Urinary bladder (tissue), 4 donors: ENCODE data around the gene NOL12. TPM values are rescaled to one million over a fixed set of nuclear protein-coding genes. Genes with fewer than 3 reads are reported as not detected.

ENCODE experiments used
- DNase-seq: peaks from one replicate; pipeline ENCODE4 v3.0.0-alpha.2; 2015; ENCODE audit errors: extremely low spot score
- H3K27ac ChIP-seq: one replicate; pipeline ENCODE4 v1.5.1; 2013; ENCODE audit warnings: low read depth, mild to moderate bottlenecking, moderate library complexity
- H3K36me3 ChIP-seq: one replicate; pipeline ENCODE4 v1.6.1; 2013; ENCODE audit warnings: mild to moderate bottlenecking, moderate library complexity; ENCODE audit not compliant: insufficient read depth
- H3K4me1 ChIP-seq: one replicate; pipeline ENCODE4 v1.6.1; 2013; ENCODE audit warnings: mild to moderate bottlenecking, moderate library complexity; ENCODE audit not compliant: insufficient read depth
- H3K4me3 ChIP-seq: one replicate; pipeline ENCODE4 v1.5.1; 2013; ENCODE audit warnings: low read depth, low read length
- WGBS: extraction: QIAGEN DNeasy Blood & Tissue Kit; methylation state at CpG from one replicate; pipeline ENCODE4 v1.1.7; 2013; 5-methylcytosine and 5-hydroxymethylcytosine counted together
- polyA plus RNA-seq: library from polyadenylated mRNA; stranded (reverse); fragments of 200-250 nt; gene quantifications from one replicate; pipeline ENCODE4 v1.2.3, GENCODE V29; 2013
- total RNA-seq: library from RNA; depleted of rRNA; stranded (reverse); fragments of >200 nt; gene quantifications from one replicate; pipeline ENCODE4 v1.2.3, GENCODE V29; 2014
- donor health status: healthy with polysubstance abuse.
- donor health status: healthy.

Gene NOL12
- total and polyA plus RNA-seq, 2 donors: 8.7 to 17.9 TPM

DNA sequence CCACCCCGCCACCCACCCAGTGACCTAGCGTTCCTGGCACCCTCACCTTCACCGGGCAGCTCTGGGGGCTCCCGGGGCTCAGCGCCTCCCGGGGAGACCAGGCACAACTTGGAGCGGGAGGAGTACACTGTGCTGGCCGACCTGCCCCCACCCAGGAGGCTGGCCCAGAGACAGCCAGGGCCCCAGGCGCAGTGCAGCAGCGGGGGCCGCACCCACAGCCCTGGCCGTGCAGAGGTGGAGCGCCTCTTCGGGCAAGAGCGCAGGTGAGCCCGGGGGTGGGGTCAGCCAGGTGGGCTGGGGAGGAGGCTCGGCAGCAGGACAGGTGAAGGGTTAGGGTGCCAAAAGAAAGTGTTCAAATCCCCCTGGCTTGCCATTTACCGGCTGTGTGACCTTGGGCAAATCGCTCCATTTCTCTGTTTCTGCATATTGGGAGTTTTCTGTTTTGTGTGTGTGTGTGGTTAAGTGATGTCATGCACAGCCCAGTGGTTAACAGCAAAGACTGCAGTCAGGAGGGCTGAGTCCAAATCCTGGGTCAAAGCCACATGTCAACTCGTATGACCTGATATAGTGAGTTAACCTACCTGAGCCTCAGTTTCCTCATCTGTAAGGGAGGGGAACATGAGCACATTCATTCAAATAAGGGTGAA lies 40.2 kb downstream of the NOL12 start:
- no peaks in the 10 kb centered on the region for H3K36me3 ChIP-seq
- DNase-seq: no peak
- H3K4me1 ChIP-seq: no peaks in the 10 kb centered on the region
- WGBS: 91% methylated on average over 20 of the region's 20 CpGs
- H3K27ac ChIP-seq: no peak overlapping the region
- no peak overlapping the region for H3K4me3 ChIP-seq

DNA sequence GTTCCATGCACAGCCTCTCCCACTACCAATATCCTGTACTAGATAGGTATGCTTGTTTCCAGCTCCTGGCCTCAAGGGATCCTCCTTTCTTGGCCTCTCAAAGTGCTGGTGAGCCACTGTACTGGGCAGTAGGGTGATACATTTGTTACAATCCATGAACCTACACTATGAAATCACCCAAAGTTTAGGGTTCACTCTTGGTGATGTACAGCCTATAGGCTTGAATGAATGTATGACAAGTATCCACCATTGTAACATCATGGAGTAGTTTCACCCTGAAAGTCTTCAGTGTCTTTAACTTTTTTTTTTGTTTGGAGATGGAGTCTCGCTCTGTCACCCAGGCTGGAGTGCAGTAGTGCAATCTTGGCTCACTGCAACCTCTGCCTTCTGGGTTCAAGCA lies 42.5 kb downstream of the NOL12 start:
- H3K4me3 ChIP-seq: no peak overlapping the region
- WGBS: 95% methylated on average over 1 of the region's 1 CpG
- no peak for DNase-seq
- H3K36me3 ChIP-seq: no peaks in the 10 kb centered on the region
- no peaks in the 10 kb centered on the region for H3K4me1 ChIP-seq
- no peak overlapping the region for H3K27ac ChIP-seq

GRCh38 chr22:37731804-37732471 lies 45.8 kb downstream of the NOL12 start:
- Histone ChIP-seq H3K4me3 (no peak overlapping the region), H3K27ac (no peak overlapping the region), H3K4me1 (no peaks in the 10 kb centered on the region), H3K36me3 (no peaks in the 10 kb centered on the region)
- 87% methylated on average over 13 of the region's 13 CpGs for WGBS
- no peak for DNase-seq

- Histone ChIP-seq H3K4me3 (no peak overlapping the region), H3K4me1 (no peaks in the 10 kb centered on the region), H3K27ac (no peak overlapping the region), H3K36me3 (no peaks in the 10 kb centered on the region)
- WGBS: 81% methylated on average over 19 of the region's 19 CpGs
- DNase-seq: no peak
Measured at GRCh38 chr22:37732699-37733607, 46.8 kb downstream of the NOL12 start.

- Histone ChIP-seq H3K4me1 (no peaks in the 10 kb centered on the region), H3K27ac (no peak overlapping the region), H3K4me3 (no peak overlapping the region), H3K36me3 (no peaks in the 10 kb centered on the region)
- 91% methylated on average over 11 of the region's 11 CpGs for WGBS
- DNase-seq: no peak
Measured at GRCh38 chr22:37733625-37734401, 47.7 kb downstream of the NOL12 start.

DNA sequence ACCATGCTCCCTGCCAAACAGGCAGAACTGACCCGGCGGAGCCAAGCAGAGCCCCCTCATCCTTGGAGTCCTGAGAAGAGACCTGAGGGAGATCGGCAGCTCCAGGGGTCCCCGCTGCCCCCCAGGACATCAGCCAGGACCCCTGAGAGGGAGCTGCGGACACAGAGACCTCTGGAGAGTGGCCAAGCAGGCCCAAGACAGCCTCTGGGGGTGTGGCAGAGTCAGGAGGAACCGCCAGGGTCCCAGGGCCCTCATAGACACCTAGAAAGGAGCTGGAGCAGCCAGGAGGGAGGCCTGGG lies 48.2 kb downstream of the NOL12 start:
- Histone ChIP-seq H3K4me1 (no peaks in the 10 kb centered on the region), H3K4me3 (no peak overlapping the region), H3K27ac (no peak overlapping the region), H3K36me3 (no peaks in the 10 kb centered on the region)
- no peak for DNase-seq
- WGBS: 89% methylated on average over 6 of the region's 6 CpGs

GRCh38 chr22:37734964-37735451 lies 48.9 kb downstream of the NOL12 start:
- H3K4me1 ChIP-seq: no peaks in the 10 kb centered on the region
- H3K4me3 ChIP-seq: no peak overlapping the region
- 68% methylated on average over 16 of the region's 16 CpGs for WGBS
- H3K36me3 ChIP-seq: no peaks in the 10 kb centered on the region
- H3K27ac ChIP-seq: no peak overlapping the region
- DNase-seq: no peak

DNA sequence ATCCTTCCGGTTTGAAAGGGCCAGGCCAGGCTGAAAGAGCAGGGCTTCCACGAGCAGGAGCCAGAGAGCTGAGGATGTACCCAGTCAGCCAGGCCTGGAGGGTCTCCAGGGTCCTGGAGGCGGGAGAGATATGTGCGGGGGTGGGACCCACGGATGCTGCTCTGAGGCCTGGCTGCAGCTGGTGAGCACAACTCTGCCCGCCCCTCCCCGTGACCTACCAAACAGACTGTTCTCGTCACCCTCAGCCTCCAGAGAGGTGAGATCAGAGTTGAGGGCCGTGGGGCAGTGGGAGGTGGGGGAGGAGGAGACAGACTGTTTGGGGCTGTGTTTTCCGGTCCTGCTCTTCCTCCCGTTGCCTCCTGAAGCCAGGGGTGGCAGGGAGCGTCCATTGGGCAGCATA lies 52.9 kb downstream of the NOL12 start:
- no peak overlapping the region for H3K27ac ChIP-seq
- WGBS: 41% methylated on average over 12 of the region's 12 CpGs
- peak; percentile 48 for DNase-seq

GRCh38 chr22:37739611-37740049 lies 53.5 kb downstream of the NOL12 start:
- peaks cover 2% of the 10 kb centered on the region for H3K4me1 ChIP-seq
- H3K36me3 ChIP-seq: no peaks in the 10 kb centered on the region
- no peak for DNase-seq
- H3K27ac ChIP-seq: no peak overlapping the region
- no peak overlapping the region for H3K4me3 ChIP-seq
- 86% methylated on average over 17 of the region's 17 CpGs for WGBS

More for the DNA sequence above, 52.9 kb downstream of the NOL12 start:
- Histone ChIP-seq H3K4me3 (no peak overlapping the region), H3K4me1 (peaks cover 2% of the 10 kb centered on the region), H3K36me3 (no peaks in the 10 kb centered on the region)

DNA sequence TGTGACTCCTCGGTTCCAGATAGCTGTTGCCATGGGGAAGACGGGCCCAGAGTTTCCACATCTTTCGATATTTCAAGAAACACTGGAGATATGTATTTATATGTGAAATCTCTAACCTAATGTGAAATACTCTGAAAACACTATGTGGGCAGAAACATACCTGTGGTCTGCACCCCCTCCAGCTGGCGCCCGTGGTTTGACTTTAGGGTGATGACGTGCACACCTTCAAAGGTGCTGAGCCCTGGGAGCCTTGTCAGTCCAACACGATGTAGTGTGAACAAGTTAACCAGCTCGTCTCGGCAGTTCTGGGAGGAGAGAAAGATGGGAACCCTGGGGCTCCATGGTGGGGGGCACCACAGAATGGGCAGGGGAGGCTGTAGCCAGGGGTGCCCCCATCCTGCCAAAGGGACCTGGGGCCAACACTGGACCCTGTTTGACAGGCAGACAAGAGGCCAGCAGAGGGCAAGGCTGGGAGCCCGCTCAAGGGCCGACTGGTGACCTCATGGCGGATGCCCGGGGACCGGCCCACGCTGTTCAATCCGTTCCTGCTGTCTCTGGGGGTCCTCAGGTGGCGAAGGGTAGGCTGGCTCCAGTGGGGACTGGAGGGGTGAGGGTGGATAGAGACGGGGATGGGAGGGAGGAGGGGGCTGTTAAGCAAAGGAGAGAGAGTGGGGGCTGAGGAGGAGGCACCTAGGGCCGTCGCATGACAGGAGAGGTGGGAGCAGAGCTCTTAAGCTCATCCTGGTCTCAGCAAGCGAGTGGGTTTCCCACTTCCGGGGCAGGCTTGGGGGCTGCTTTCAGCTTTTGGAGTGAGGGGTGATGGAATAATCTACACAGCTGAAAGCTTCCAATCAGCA lies 54.5 kb downstream of the NOL12 start:
- Histone ChIP-seq H3K4me3 (no peak overlapping the region), H3K4me1 (peaks cover 2% of the 10 kb centered on the region), H3K36me3 (no peaks in the 10 kb centered on the region), H3K27ac (no peak overlapping the region)
- no peak for DNase-seq
- WGBS: 62% methylated on average over 22 of the region's 22 CpGs

DNA sequence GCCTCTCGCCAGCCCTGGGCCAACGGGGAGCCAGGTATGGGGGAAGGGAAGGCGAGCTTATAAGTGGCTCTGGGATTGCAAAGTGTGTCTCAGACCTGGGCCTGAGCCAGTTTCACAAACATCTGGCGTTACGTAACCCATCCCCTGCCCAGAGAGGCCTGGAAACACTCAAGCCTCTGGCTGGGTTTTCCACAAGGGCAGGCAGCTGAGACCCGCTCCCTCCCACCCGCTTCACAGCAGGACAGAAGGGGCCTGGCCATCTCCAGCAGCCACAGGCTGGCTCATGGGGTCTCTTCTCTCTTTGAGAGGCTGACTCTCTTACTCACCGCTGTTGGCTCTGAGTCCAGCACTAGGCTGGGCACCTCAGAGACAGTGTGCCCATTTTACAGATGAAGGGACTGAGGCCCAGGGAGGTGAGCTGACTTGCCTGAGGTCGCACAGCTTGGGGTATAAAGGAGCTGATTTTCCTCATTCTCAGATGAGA lies 55.2 kb downstream of the NOL12 start:
- WGBS: 32% methylated on average over 9 of the region's 9 CpGs
- peak; percentile 87 for DNase-seq
- H3K4me1 ChIP-seq: peaks cover 2% of the 10 kb centered on the region
- no peak overlapping the region for H3K4me3 ChIP-seq
- no peak overlapping the region for H3K27ac ChIP-seq
- H3K36me3 ChIP-seq: no peaks in the 10 kb centered on the region

- no peak for DNase-seq
- 56% methylated on average over 16 of the region's 16 CpGs for WGBS
- Histone ChIP-seq H3K27ac (peak overlapping the region; percentile 24), H3K4me3 (no peak overlapping the region), H3K36me3 (no peaks in the 10 kb centered on the region), H3K4me1 (peaks cover 2% of the 10 kb centered on the region)
Measured at GRCh38 chr22:37742376-37743171, 56.4 kb downstream of the NOL12 start.
